ENCODE data around the gene TK1. TPM values are rescaled to one million over a fixed set of nuclear protein-coding genes. Genes with fewer than 3 reads are reported as not detected.

The TK1 gene
- total and polyA plus RNA-seq, 2 donors (not counting 1 experiment from before 2014, with no cell fraction given): 2.2 to 3.8 TPM

GRCh38 chr17:78234261-78234865, 47.5 kb upstream of the TK1 start:
- Histone ChIP-seq H3K27ac (ENCODE audit: low read length in 2 of 2) (no peak overlapping the region), H3K4me2 (replicated peaks; ENCODE audit: low read depth, low read length, poor library complexity, severe bottlenecking) (no peak overlapping the region), H3K36me3 (replicated peaks in 1 of 2; ENCODE audit: control extremely low read depth in 1 of 2, control insufficient read depth in 1 of 2, extremely low read depth in 1 of 2, insufficient read depth in 2 of 2, low read length in 1 of 2) (no peaks in the 10 kb centered on the region), H3K9ac (ENCODE audit: low read length) (no peak overlapping the region), H4K20me1 (ENCODE audit: control insufficient read depth, insufficient read depth, low read length, poor library complexity, severe bottlenecking) (no peaks in the 10 kb centered on the region), H3K4me1 (ENCODE audit: control insufficient read depth in 2 of 2, insufficient read depth in 2 of 2, low read length in 2 of 2) (peaks cover 21 to 27% of the 10 kb centered on the region in 2 donors), H3K79me2 (ENCODE audit: control insufficient read depth, insufficient read depth, low read length) (no peaks in the 10 kb centered on the region), H2AFZ (ENCODE audit: insufficient read depth, low read depth, low read length, poor library complexity, severe bottlenecking) (no peak overlapping the region), H3K4me3 (ENCODE audit: control extremely low read depth in 1 of 5, extremely low read depth in 1 of 5, insufficient read depth in 1 of 5, low read depth in 2 of 5, low read length in 4 of 5) (no peak overlapping the region), H3K27me3 (replicated peaks in 1 of 4; ENCODE audit: control extremely low read depth in 1 of 4, control insufficient read depth in 3 of 4, insufficient read depth in 4 of 4, low read length in 3 of 4) (peaks cover 0 to 40% (median 20%) of the 10 kb centered on the region in 4 experiments), H3K9me3 (ENCODE audit: control extremely low read depth in 1 of 3, control insufficient read depth in 2 of 3, insufficient read depth in 1 of 3, low read length in 2 of 3) (peaks cover 0 to 13% (median 0%) of the 10 kb centered on the region in 3 donors)
- CTCF ChIA-PET: interaction anchor here (1.1 kb wide), 1 partner anchor 17 kb away, joined by 3 read pairs; no protein-coding TSS in a partner anchor
- DNase-seq: no peak
- POLR2A ChIA-PET: no interaction called here
- Mint-ChIP-seq H3K9me3 (ENCODE audit: insufficient read depth) (no peaks in the 10 kb centered on the region), H3K27ac (no peak overlapping the region), H3K4me1 (peaks cover 25% of the 10 kb centered on the region), H3K27me3 (peaks cover 17% of the 10 kb centered on the region), H3K4me3 (no peak overlapping the region)
- TF ChIP-seq EZH2 (IDR thresholded peaks at IDR 0.05; ENCODE audit: borderline replicate concordance, insufficient read depth, low read depth, low read length, poor library complexity, severe bottlenecking) (no peak), CTCF (IDR thresholded peaks at IDR 0.05) (no peak)
- intact Hi-C loops (cut with micrococcal nuclease): no loop called here
- ATAC-seq (ENCODE audit: low read depth): no peak
- WGBS (ENCODE audit: insufficient coverage): 88% methylated on average over 16 of the region's 17 CpGs

GRCh38 chr17:78233678-78234077, 46.8 kb upstream of the TK1 start:
- Histone ChIP-seq H4K20me1 (ENCODE audit: control insufficient read depth, insufficient read depth, low read length, poor library complexity, severe bottlenecking) (no peaks in the 10 kb centered on the region), H3K79me2 (ENCODE audit: control insufficient read depth, insufficient read depth, low read length) (no peaks in the 10 kb centered on the region), H3K27ac (ENCODE audit: low read length in 2 of 2) (no peak overlapping the region), H3K27me3 (replicated peaks in 1 of 4; ENCODE audit: control extremely low read depth in 1 of 4, control insufficient read depth in 3 of 4, insufficient read depth in 4 of 4, low read length in 3 of 4) (peaks cover 0 to 41% (median 20%) of the 10 kb centered on the region in 4 experiments), H3K9ac (ENCODE audit: low read length) (no peak overlapping the region), H3K36me3 (replicated peaks in 1 of 2; ENCODE audit: control extremely low read depth in 1 of 2, control insufficient read depth in 1 of 2, extremely low read depth in 1 of 2, insufficient read depth in 2 of 2, low read length in 1 of 2) (no peaks in the 10 kb centered on the region), H3K4me3 (ENCODE audit: control extremely low read depth in 1 of 5, extremely low read depth in 1 of 5, insufficient read depth in 1 of 5, low read depth in 2 of 5, low read length in 4 of 5) (no peak overlapping the region), H2AFZ (ENCODE audit: insufficient read depth, low read depth, low read length, poor library complexity, severe bottlenecking) (no peak overlapping the region), H3K4me1 (ENCODE audit: control insufficient read depth in 2 of 2, insufficient read depth in 2 of 2, low read length in 2 of 2) (peaks cover 14 to 20% of the 10 kb centered on the region in 2 donors), H3K9me3 (ENCODE audit: control extremely low read depth in 1 of 3, control insufficient read depth in 2 of 3, insufficient read depth in 1 of 3, low read length in 2 of 3) (peaks cover 0 to 11% (median 0%) of the 10 kb centered on the region in 3 donors), H3K4me2 (replicated peaks; ENCODE audit: low read depth, low read length, poor library complexity, severe bottlenecking) (no peak overlapping the region)
- TF ChIP-seq CTCF (IDR thresholded peaks at IDR 0.05) (no peak), EZH2 (IDR thresholded peaks at IDR 0.05; ENCODE audit: borderline replicate concordance, insufficient read depth, low read depth, low read length, poor library complexity, severe bottlenecking) (no peak)
- 95% methylated on average over 9 of the region's 10 CpGs for WGBS (ENCODE audit: insufficient coverage)
- no peaks in the 10 kb centered on the region for H3K9me3 Mint-ChIP-seq (ENCODE audit: insufficient read depth)
- ChIA-PET CTCF (interaction anchor here (1.1 kb wide), 1 partner anchor 18 kb away, joined by 3 read pairs; no protein-coding TSS in a partner anchor), POLR2A (no interaction called here)
- intact Hi-C loops (cut with micrococcal nuclease): no loop called here
- H3K27me3 Mint-ChIP-seq: peaks cover 17% of the 10 kb centered on the region
- H3K27ac Mint-ChIP-seq: no peak overlapping the region
- no peak for ATAC-seq (ENCODE audit: low read depth)
- peaks cover 21% of the 10 kb centered on the region for H3K4me1 Mint-ChIP-seq
- no peak for DNase-seq
- no peak overlapping the region for H3K4me3 Mint-ChIP-seq
